Neural crest cell (in vitro differentiated cells): ENCODE data around the gene PPARA. TPM values are rescaled to one million over a fixed set of nuclear protein-coding genes. Genes with fewer than 3 reads are reported as not detected.

Experiments
- DNase-seq: peaks from one replicate; pipeline ENCODE4 v3.0.0; 2021; ENCODE audit warnings: low read depth, mixed read lengths, low spot score
- H3K27ac Mint-ChIP-seq: one replicate; pipeline ENCODE4 v1.8.0; 2021; ENCODE audit warnings: mild to moderate bottlenecking, mixed read lengths; ENCODE audit not compliant: unreplicated experiment
- H3K27me3 Mint-ChIP-seq: 2 replicates; pipeline ENCODE4 v1.8.0; 2021; ENCODE audit warnings: low read depth, mild to moderate bottlenecking, mixed read lengths
- H3K36me3 Mint-ChIP-seq: 2 replicates; pipeline ENCODE4 v1.8.0; 2021; ENCODE audit warnings: low read depth, mild to moderate bottlenecking, mixed read lengths
- H3K4me1 Mint-ChIP-seq: 2 replicates; pipeline ENCODE4 v1.8.0; 2021; ENCODE audit warnings: mixed read lengths
- H3K4me3 Mint-ChIP-seq: one replicate; pipeline ENCODE4 v1.8.0; 2021; ENCODE audit warnings: mild to moderate bottlenecking, mixed read lengths
- H3K9me3 Mint-ChIP-seq: 2 replicates; pipeline ENCODE4 v1.8.0; 2021; ENCODE audit warnings: mixed read lengths
- total RNA-seq: library from RNA; stranded (reverse); gene quantifications from 2 replicates; pipeline ENCODE4 v1.2.1, GENCODE V29; 2021
- TF ChIP-seq, protein P1 (sequence below): fragments of 200-600 bp; sonication (generic); conservative IDR thresholded peaks from 2 replicates; pipeline ENCODE4 v1.5.0; 2021; ENCODE audit warnings: antibody characterized with exemption, mild to moderate bottlenecking

PPARA gene
- total RNA-seq, 1 donor from 2014 or later, result 15.6 TPM

DNA sequence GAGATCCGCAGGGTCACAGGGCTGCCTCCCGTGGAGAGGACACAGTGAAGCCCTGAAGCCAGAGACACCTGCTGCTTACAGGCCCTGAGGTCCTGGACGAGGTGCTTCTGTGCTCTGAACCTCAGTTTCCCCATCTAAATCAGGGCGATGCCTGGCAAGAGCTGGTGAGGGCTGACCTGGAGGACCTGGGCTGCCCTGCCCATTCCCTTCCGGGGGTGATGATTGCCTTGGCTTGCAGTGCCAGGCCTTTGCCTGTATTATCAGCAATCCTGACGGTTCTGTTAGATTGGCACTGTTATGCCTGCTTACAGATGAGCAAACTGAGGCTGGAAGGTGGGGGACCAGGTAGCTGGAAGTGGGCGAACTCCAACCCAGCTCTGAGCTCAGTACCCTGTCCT lies 138.5 kb downstream of the PPARA start:
- Mint-ChIP-seq H3K36me3 (peaks cover 11% of the 10 kb centered on the region), H3K4me1 (no peaks in the 10 kb centered on the region), H3K27ac (no peak overlapping the region), H3K27me3 (no peaks in the 10 kb centered on the region), H3K4me3 (no peak overlapping the region), H3K9me3 (no peaks in the 10 kb centered on the region)
- no peak for DNase-seq
- TF ChIP-seq, protein P1, sequence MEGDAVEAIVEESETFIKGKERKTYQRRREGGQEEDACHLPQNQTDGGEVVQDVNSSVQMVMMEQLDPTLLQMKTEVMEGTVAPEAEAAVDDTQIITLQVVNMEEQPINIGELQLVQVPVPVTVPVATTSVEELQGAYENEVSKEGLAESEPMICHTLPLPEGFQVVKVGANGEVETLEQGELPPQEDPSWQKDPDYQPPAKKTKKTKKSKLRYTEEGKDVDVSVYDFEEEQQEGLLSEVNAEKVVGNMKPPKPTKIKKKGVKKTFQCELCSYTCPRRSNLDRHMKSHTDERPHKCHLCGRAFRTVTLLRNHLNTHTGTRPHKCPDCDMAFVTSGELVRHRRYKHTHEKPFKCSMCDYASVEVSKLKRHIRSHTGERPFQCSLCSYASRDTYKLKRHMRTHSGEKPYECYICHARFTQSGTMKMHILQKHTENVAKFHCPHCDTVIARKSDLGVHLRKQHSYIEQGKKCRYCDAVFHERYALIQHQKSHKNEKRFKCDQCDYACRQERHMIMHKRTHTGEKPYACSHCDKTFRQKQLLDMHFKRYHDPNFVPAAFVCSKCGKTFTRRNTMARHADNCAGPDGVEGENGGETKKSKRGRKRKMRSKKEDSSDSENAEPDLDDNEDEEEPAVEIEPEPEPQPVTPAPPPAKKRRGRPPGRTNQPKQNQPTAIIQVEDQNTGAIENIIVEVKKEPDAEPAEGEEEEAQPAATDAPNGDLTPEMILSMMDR, result no peak

DNA sequence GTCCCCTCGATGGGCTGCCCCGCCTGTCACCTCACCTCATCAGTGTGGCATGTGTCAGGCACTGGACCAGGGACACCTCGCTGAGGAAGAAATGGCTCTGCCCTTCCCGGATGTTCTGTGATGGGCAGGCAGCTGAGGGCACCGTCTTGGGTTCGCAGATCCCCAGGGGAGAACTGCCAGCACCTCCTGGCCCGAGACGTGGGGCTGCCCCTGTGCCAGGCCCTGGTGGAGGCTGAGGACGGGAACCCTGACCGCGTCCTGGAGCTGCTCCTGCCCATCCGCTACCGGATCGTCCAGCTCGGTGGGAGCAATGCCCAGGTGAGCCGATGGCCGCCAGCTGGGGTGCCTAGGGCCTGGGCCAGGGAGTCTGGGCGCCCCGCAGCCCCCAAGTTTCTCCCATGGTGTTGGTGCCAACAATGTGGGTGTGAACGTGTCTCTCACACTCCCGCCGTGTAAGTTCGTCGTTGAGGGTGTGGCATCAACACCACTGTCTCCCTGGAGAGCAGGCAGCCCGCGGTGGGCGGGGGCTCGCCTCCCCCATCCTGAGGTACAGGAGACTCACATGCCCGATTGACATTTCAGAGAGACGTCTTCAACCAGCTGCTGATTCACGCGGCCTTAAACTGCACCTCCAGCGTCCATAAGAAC lies 139.0 kb downstream of the PPARA start:
- H3K27ac Mint-ChIP-seq, result no peak overlapping the region
- no peaks in the 10 kb centered on the region for H3K27me3 Mint-ChIP-seq
- no peaks in the 10 kb centered on the region for H3K4me1 Mint-ChIP-seq
- H3K4me3 Mint-ChIP-seq, result no peak overlapping the region
- TF ChIP-seq, protein P1, result no peak
- peaks cover 6% of the 10 kb centered on the region for H3K36me3 Mint-ChIP-seq
- DNase-seq, result no peak
- no peaks in the 10 kb centered on the region for H3K9me3 Mint-ChIP-seq

DNA sequence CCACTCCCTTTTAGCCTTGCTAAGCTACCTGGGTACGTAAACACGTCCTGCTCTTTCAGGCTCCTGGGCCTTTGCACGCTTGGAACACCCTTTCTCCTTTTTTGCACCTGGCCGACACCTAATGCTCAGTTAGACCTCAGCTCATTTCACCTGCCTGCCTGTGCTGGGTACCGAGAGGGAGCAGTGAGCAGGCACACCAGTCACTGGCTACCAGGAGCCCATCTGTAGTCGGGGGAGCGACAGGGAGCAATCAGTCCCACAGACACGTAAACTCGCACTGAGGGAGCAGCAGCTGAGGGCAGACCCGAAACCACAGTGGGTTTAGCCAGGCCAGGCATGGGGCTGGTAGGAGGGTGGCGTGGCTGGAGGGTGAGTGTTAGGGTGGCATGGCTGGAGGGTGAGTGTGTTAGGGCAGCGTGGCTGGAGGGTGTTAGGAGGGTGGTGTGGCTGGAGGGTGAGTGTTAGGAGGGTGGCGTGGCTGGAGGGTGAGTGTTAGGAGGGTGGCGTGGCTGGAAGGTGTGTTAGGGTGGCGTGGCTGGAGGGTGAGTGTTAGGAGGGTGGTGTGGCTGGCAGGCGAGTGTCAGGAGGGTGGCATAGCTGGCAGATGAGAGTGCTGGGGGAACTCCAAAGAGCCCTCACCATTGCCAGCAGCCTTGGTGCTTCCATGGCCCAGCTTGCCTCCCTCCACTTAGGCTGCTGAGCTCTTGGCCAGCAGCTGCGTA lies 140.0 kb downstream of the PPARA start:
- Mint-ChIP-seq H3K4me1 (peaks cover 4% of the 10 kb centered on the region), H3K4me3 (no peak overlapping the region), H3K27ac (no peak overlapping the region), H3K36me3 (peaks cover 6% of the 10 kb centered on the region), H3K27me3 (no peaks in the 10 kb centered on the region), H3K9me3 (no peaks in the 10 kb centered on the region)
- DNase-seq, result no peak
- TF ChIP-seq, protein P1, result no peak

DNA sequence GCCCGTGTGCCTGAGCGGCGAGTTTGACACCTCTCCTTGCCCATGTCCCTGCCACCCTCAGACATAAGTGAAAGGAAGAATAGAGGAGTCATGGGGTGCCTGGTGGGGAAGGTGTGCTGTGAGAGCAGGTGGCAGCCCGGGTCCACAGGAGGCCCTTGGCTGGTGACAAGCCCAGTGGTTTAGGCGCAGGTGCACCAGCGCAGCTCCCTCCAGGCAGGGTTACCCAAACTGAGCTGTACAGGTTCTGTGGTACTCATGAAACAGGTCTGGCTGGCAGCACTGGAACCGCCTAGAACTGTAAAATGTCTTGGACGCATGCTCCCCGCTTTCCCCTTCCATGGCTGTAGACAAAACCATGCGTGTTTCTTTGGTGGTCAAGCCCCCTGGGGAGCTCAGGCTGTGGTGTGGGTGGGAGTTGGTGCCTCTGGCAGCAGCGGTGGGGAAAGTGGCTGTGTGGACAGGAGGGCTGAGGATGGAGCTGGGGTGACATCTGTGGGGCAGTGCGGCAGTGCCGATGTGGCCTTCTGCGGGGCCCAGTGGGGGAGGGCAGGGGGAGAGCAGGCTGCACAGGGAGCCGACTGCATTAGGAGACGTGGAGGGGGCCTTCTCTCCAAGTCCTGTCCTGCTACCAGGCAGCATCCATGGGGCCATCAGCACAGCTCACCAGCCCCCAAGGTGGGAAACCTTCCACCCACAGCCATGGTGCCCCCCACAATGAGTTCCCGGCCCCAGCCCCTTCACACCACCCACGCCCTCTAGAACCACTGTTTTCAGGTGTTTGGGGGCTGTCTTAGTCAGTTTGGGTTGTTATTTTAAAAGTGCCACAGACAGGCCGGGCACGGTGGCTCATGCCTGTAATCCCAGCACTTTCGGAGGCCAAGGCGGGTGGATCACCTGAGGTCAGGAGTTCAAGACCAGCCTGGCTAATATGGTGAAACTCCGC lies 140.8 kb downstream of the PPARA start:
- H3K27me3 Mint-ChIP-seq, result no peaks in the 10 kb centered on the region
- H3K4me1 Mint-ChIP-seq, result peaks cover 10% of the 10 kb centered on the region
- no peak for DNase-seq
- no peak overlapping the region for H3K4me3 Mint-ChIP-seq
- H3K36me3 Mint-ChIP-seq, result peaks cover 6% of the 10 kb centered on the region
- H3K27ac Mint-ChIP-seq, result no peak overlapping the region
- TF ChIP-seq, protein P1, result no peak
- H3K9me3 Mint-ChIP-seq, result no peaks in the 10 kb centered on the region

DNA sequence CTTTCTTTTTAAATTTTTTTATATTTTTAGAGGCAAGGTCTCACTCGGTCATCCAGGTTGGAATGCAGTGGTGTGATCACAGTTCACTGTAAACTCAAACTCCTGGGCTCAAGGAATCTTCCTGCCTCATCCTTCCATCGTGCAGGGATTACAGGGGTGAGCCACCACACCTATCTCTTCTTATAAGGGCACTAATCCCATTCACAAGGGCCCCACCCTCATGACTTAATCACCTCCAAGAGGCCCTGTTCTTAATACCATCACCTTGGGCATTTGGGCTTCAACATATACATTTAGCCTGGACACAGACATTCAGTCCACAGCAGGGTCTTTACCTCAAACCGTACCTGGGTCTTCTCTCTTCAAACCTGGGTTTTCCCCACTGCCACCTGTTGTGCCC lies 141.8 kb downstream of the PPARA start:
- no peak overlapping the region for H3K27ac Mint-ChIP-seq
- H3K4me1 Mint-ChIP-seq, result peaks cover 17% of the 10 kb centered on the region
- no peaks in the 10 kb centered on the region for H3K9me3 Mint-ChIP-seq
- TF ChIP-seq, protein P1, result no peak
- no peaks in the 10 kb centered on the region for H3K27me3 Mint-ChIP-seq
- no peak overlapping the region for H3K4me3 Mint-ChIP-seq
- peaks cover 6% of the 10 kb centered on the region for H3K36me3 Mint-ChIP-seq
- no peak for DNase-seq
